Activated naive CD4-positive, alpha-beta T cell treated with anti-CD3 and anti-CD28 coated beads, Interleukin-2, amount 50 U/mL, for 24 hours (primary cell): ENCODE measurements around the gene CHCHD1.
"Not testable (repeated sequence)": the region's sequence is repeated elsewhere in the genome, so short reads cannot be mapped to it uniquely, and the experiment has no call there.

Source experiments
- H3K27ac Mint-ChIP-seq: one replicate; pipeline ENCODE4 v1.8.0; 2021; ENCODE audit warnings: mild to moderate bottlenecking, mixed read lengths
- H3K27me3 Mint-ChIP-seq: one replicate; pipeline ENCODE4 v1.8.0; 2021; ENCODE audit warnings: mixed read lengths
- H3K36me3 Mint-ChIP-seq: one replicate; pipeline ENCODE4 v1.8.0; 2021; ENCODE audit warnings: mixed read lengths
- H3K4me1 Mint-ChIP-seq: one replicate; pipeline ENCODE4 v1.8.0; 2021; ENCODE audit warnings: mixed read lengths
- H3K4me3 Mint-ChIP-seq: one replicate; pipeline ENCODE4 v1.8.0; 2021; ENCODE audit warnings: mild to moderate bottlenecking, mixed read lengths
- H3K9me3 Mint-ChIP-seq: one replicate; pipeline ENCODE4 v1.8.0; 2021; ENCODE audit warnings: mixed read lengths

The CHCHD1 gene

DNA sequence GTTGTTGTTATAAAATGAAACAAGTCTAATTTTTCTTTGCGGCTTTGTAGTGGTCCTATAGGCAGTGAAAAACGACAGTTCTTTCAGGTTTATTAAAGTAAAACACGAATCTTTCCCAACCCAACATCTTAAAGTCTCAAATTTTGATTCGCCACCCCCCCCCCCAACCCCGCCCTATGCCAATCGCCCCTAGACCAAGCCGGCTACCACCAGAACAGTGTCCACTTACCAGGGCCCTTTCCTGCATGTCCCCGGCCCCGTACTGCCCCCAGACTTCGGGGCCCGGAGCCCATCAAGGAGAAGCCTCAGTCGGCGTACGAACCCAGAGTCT, 335 bp upstream of the CHCHD1 start:
- H3K36me3 Mint-ChIP-seq, result peaks cover 8% of the 10 kb centered on the region
- no peaks in the 10 kb centered on the region for H3K9me3 Mint-ChIP-seq
- peak overlapping the region; percentile 100 for H3K4me3 Mint-ChIP-seq
- peak overlapping the region; percentile 100 for H3K27ac Mint-ChIP-seq
- no peaks in the 10 kb centered on the region for H3K27me3 Mint-ChIP-seq
- H3K4me1 Mint-ChIP-seq, result peaks cover 52% of the 10 kb centered on the region

DNA sequence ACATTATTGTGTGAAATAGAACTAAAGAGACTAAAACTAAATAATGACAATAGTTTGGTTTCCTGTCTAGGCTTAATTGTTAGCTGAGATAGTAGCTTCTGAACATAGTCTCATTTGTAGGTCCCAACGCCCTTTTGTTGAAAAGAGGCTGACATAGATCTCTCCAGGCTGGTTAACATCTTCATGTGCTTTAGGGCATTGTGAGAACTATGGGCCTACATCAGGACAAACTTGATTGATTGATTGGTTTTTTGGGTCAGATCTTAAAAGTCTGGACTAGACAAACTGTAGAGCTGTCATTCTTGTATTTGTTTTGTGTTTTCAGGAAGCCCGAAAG, 869 bp downstream of the CHCHD1 start:
- peak overlapping the region; percentile 100 for H3K27ac Mint-ChIP-seq
- no peaks in the 10 kb centered on the region for H3K9me3 Mint-ChIP-seq
- peaks cover 8% of the 10 kb centered on the region for H3K36me3 Mint-ChIP-seq
- peaks cover 52% of the 10 kb centered on the region for H3K4me1 Mint-ChIP-seq
- H3K27me3 Mint-ChIP-seq, result no peaks in the 10 kb centered on the region
- H3K4me3 Mint-ChIP-seq, result peak overlapping the region; percentile 100

DNA sequence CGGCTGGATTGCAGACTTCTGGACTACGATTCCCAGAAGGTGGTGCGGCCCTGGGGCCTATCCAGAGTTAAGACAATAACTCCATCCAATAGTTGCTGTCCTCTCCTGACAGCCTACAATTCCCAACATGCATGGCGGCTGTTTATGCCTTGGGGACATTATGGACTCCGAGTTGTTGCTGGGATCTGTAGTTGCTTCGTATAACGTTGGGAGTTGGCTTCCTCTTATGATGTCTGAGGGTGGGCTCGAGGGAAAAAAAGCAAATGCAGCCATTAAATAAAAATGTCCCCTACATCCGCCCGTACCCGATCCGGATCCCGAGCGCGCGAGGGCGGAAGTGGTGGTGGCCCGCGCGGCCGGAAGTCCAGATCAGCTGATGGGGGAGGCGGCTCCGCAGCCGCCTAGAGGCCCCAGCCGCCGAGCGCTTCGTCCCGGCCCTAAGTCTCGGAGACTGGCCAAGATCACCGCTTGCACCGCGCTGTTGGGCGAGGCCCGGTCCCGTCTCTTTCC, 3.4 kb downstream of the CHCHD1 start, which contains the start of gene ZSWIM8:
ZSWIM8 (plus strand) TSS at position 396 of the 510 bp plus-strand sequence. CDS start 273 bp downstream, outside the sequence.
- Mint-ChIP-seq H3K27me3 (no peaks in the 10 kb centered on the region), H3K36me3 (peaks cover 12% of the 10 kb centered on the region), H3K4me1 (peaks cover 48% of the 10 kb centered on the region), H3K9me3 (no peaks in the 10 kb centered on the region), H3K4me3 (peak within 1 kb of the TSS; percentile 97), H3K27ac (peak within 1 kb of the TSS; percentile 95)

DNA sequence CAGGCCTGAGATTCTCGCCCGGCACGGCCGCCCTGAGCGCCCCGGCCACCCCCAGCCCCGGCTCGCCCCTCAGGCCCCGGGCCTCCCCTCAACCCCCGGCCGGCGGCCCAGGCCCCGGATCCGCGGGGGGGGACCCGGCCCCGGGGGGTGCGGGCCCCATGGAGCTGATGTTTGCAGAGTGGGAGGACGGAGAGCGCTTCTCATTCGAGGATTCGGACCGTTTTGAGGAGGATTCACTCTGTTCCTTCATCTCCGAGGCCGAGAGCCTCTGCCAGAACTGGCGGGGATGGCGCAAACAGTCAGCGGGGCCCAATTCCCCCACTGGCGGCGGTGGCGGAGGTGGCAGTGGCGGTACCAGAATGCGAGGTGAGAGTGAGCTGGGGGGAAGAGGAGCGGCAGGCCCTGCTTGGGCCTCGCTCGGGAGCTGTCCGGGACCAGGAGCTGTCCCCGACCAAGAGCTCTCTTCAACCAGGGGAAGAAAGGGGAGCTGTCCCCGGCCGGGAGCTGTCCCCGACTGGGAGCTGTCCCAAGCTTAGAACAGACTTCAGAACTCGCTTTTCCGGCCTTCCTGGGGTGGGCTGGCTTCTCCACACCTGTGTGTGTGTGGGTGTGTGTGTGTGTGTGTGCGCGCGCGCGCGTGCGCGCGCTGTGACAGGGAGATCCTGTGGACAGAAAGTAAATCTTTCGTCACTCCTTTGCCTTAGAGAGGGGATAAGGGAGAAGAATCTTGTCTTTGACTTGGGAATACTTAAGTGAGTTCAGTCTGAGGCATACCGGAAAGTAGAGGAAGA, 4.1 kb downstream of the CHCHD1 start:
- Mint-ChIP-seq H3K4me1 (peaks cover 42% of the 10 kb centered on the region), H3K9me3 (no peaks in the 10 kb centered on the region), H3K27ac (peak overlapping the region; percentile 95), H3K36me3 (peaks cover 12% of the 10 kb centered on the region), H3K4me3 (peak overlapping the region; percentile 97), H3K27me3 (no peaks in the 10 kb centered on the region)

DNA sequence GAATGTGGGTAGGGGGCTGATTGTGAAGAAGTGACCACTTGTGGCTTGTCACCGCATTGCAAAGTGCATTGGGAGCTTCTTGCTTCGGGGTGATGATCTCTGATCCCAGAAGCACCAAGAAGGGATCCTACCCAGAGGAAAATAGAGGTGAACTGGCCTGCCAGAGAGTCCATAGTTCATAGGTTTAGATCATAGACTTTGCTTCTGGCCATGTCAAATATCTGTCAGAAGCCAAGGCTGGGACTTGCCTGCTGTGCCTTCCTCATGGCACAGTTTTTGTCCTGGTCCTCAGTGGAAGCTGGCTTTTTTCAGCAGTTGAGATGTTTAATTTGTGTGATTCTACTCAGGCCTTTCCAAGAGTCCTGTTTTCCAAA, 4.7 kb downstream of the CHCHD1 start:
- H3K27me3 Mint-ChIP-seq, result no peaks in the 10 kb centered on the region
- H3K36me3 Mint-ChIP-seq, result peaks cover 12% of the 10 kb centered on the region
- H3K4me1 Mint-ChIP-seq, result peaks cover 39% of the 10 kb centered on the region
- H3K27ac Mint-ChIP-seq, result peak overlapping the region; percentile 91
- peak overlapping the region; percentile 97 for H3K4me3 Mint-ChIP-seq
- H3K9me3 Mint-ChIP-seq, result no peaks in the 10 kb centered on the region

DNA sequence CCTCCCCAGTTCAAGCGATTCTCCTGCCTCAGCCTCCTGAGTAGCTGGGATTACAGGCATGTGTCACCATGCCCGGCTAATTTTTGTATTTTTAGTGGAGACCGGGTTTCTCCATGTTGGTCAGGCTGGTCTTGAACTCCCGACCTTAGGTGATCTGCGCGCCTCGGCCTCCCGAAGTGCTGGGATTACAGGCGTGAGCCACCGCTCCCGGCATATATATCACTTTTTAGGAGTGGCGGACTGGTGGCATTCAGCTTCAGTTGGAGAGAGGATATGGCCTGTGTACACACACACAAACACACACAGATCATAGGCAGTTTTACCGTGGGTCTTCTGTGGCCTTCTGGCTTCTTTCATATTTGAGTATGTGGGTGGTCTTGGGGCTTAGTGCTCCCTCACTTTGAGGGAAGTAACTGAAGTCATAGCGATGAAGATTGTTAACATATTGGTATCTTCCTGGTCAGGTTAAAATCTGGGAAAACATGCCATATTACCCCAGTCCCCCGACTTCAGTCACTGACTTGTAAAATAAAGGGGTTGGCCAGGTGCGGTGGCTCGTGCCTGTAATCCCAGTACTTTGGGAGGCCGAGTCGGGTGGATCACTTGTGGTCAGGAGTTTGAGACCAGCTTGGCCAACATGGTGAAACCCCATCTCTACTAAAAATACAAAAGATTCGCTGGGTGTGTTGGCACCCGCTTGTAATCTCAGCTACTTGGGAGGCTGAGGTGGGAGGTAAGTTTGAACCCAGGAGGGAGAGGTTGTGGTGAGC, 5.4 kb downstream of the CHCHD1 start:
- not testable (repeated sequence) for H3K27ac Mint-ChIP-seq, H3K9me3 Mint-ChIP-seq, H3K36me3 Mint-ChIP-seq, H3K27me3 Mint-ChIP-seq
- Mint-ChIP-seq H3K4me1 (peaks cover 35% of the 10 kb centered on the region), H3K4me3 (peak overlapping the region; percentile 52)

DNA sequence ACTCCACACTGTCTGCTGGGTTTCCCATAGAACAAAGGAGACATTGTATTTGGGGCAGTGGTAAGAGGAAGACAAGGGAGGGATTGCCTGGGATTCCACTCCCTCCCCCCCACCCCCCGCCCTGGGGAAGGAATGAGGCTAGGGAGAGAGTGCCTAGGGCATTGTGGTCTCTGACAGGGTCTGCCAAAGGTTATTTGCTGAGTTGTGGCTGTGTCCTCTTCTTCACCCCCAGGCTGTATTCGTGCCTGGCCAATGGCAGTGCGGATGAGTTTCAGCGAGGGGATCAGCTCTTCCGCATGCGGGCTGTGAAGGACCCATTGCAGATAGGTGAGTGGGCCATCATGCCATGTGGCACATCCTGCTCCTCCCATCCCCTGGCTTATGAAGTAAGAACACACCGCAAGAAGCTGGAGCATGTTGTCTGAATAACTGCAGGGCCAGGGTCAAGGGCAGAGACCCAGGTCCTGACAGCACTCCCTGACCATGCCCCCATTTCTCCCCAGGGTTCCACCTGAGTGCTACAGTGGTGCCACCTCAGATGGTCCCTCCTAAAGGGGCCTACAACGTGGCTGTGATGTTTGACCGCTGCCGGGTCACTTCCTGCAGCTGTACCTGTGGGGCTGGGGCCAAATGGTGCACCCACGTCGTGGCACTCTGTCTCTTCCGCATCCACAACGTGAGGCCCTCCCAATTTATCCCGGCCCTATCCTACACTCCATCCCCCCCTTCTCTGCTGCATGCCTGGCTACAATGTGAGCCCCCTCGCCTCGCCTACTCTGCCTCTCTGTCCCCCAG, 7.2 kb downstream of the CHCHD1 start:
- Mint-ChIP-seq H3K4me1 (peaks cover 25% of the 10 kb centered on the region), H3K27ac (no peak overlapping the region), H3K36me3 (peaks cover 5% of the 10 kb centered on the region), H3K9me3 (no peaks in the 10 kb centered on the region), H3K27me3 (no peaks in the 10 kb centered on the region), H3K4me3 (no peak overlapping the region)

DNA sequence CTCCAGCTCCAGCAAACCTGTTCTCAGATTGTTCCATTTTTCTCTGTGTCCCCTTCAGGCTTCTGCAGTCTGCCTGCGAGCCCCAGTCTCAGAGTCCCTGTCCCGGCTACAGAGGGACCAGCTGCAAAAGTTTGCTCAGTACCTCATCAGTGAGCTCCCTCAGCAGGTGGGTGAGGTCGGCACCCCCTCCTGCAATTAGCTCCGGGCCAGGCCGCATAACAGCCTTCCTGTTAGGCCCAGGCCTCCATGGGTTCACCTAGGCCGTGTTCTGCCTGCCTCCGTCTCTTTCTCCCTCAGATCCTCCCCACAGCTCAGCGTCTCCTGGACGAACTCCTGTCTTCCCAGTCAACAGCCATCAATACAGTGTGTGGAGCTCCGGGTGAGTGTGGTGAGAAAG, 7.8 kb downstream of the CHCHD1 start:
- peaks cover 5% of the 10 kb centered on the region for H3K36me3 Mint-ChIP-seq

DNA sequence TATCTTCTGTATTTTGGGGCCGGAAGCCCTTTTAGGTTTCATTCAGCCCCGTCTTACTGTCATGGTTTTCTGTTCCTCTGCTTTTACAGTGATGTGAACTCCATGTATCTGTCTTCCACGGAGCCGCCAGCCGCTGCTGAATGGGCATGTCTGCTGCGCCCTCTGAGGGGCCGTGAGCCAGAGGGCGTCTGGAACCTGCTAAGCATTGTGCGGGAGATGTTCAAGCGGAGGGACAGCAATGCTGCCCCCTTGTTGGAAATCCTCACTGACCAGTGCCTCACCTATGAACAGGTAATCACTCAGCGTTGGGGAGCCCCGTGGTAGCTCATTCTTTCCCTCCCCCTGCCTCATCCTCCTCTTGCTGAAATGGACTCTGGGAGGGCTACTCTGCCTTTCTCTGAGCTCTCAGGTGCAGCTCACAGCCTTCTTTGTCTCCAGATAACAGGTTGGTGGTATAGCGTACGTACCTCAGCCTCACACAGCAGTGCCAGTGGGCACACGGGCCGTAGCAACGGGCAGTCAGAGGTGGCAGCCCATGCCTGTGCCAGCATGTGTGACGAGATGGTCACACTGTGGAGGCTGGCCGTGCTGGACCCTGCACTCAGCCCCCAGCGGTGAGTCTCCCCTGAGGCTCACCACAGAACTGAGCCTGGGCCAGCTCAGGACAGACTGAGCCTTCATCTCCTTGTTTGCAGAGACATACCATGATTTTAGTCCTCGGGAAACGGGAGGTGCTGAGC, 9.2 kb downstream of the CHCHD1 start:
- Mint-ChIP-seq H3K9me3 (no peaks in the 10 kb centered on the region), H3K36me3 (peaks cover 6% of the 10 kb centered on the region), H3K27me3 (no peaks in the 10 kb centered on the region), H3K4me3 (no peak overlapping the region), H3K27ac (no peak overlapping the region), H3K4me1 (peaks cover 17% of the 10 kb centered on the region)

More for the DNA sequence above, 7.8 kb downstream of the CHCHD1 start:
- peaks cover 25% of the 10 kb centered on the region for H3K4me1 Mint-ChIP-seq
- no peak overlapping the region for H3K27ac Mint-ChIP-seq
- no peaks in the 10 kb centered on the region for H3K9me3 Mint-ChIP-seq
- no peaks in the 10 kb centered on the region for H3K27me3 Mint-ChIP-seq
- no peak overlapping the region for H3K4me3 Mint-ChIP-seq

DNA sequence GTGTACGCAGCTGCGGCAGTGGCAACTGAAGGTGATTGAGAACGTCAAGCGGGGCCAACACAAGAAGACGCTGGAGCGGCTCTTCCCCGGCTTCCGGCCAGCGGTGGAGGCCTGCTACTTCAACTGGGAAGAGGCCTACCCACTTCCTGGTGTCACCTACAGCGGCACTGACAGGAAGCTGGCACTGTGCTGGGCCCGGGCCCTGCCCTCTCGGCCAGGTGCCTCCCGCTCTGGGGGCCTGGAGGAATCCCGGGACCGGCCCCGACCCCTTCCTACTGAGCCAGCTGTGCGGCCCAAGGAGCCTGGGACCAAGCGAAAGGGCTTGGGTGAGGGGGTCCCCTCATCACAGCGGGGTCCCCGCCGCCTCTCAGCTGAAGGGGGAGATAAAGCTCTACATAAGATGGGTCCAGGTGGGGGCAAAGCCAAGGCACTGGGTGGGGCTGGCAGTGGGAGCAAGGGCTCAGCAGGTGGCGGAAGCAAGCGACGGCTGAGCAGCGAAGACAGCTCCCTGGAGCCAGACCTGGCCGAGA, 10.1 kb downstream of the CHCHD1 start:
- Mint-ChIP-seq H3K4me3 (no peak overlapping the region), H3K27ac (no peak overlapping the region), H3K36me3 (peaks cover 8% of the 10 kb centered on the region), H3K4me1 (peaks cover 14% of the 10 kb centered on the region), H3K27me3 (no peaks in the 10 kb centered on the region), H3K9me3 (no peaks in the 10 kb centered on the region)

DNA sequence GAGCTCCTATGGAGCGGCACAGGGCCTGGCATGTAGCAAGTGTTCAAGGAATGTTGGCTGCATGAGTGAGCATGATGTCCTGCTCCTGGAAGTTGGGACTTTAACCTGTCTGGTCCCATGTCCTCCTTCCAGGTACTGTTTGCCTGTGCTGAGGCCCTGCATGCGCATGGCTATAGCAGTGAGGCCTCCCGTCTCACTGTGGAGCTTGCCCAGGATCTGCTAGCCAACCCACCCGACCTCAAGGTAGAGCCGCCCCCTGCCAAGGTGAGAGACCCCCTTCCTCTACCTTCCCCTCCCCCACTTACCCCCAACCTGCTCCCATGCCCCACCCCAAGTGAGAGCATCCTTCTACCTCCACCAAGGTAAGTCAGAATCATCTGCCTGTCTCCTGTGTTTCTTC, 11.6 kb downstream of the CHCHD1 start:
- Mint-ChIP-seq H3K4me1 (peaks cover 4% of the 10 kb centered on the region), H3K27me3 (no peaks in the 10 kb centered on the region), H3K9me3 (no peaks in the 10 kb centered on the region), H3K27ac (no peak overlapping the region), H3K4me3 (no peak overlapping the region), H3K36me3 (peaks cover 11% of the 10 kb centered on the region)

DNA sequence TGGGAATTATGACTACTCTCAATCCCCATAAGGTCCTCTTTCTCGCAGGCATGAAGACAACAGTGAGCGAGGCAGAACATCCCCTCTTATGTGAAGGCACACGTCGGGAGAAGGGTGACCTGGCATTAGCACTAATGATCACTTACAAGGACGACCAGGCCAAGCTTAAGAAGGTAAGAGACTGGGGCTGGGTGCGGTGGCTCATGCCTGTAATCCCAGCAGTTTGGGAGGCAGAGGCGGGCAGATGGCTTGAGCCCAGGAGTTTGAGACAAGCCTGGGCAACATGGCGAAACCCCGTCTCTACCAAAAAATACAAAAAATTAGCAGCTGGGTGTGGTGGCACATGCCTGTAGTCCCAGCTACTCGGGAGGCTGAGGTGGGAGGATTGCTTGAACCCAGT, 13.6 kb downstream of the CHCHD1 start:
- H3K4me3 Mint-ChIP-seq, H3K4me1 Mint-ChIP-seq, H3K36me3 Mint-ChIP-seq, H3K27me3 Mint-ChIP-seq, H3K27ac Mint-ChIP-seq, H3K9me3 Mint-ChIP-seq: not testable (repeated sequence)

DNA sequence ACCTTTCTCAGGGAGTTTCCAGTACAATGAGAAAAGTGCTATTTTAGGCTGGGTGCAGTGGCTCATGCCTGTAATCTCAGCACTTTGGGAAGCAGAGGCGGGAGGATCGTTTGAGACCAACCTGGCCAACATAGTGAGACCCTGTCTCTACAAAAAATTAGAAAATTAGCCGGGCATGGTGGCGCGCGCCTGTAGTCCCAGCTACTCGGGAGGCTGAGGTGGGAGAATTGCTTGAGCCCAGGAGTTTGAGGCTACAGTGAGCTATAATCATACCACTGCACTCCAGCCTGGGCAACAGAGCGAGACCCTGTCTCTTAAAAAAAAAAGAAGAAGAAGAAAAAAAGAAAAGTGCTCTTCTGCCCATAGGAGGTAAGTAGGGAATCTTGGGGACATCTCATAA, 14.2 kb downstream of the CHCHD1 start:
- not testable (repeated sequence) for H3K36me3 Mint-ChIP-seq, H3K27ac Mint-ChIP-seq, H3K9me3 Mint-ChIP-seq, H3K4me3 Mint-ChIP-seq, H3K4me1 Mint-ChIP-seq, H3K27me3 Mint-ChIP-seq

DNA sequence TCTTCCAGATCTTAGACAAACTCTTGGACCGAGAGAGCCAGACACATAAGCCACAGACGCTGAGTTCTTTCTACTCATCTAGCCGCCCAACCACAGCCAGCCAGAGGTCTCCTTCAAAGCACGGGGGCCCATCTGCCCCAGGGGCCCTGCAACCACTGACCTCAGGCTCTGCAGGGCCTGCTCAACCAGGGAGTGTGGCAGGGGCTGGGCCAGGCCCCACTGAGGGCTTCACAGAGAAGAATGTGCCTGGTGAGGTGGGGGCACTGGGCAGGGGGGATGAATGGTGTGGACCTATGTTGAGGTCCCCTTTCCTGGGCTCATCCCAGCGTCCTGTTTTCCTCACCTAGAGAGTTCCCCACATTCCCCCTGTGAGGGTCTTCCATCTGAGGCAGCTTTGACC, 14.9 kb downstream of the CHCHD1 start:
- peaks cover 4% of the 10 kb centered on the region for H3K4me1 Mint-ChIP-seq
- no peak overlapping the region for H3K27ac Mint-ChIP-seq
- H3K9me3 Mint-ChIP-seq, result no peaks in the 10 kb centered on the region
- peaks cover 7% of the 10 kb centered on the region for H3K36me3 Mint-ChIP-seq
- no peaks in the 10 kb centered on the region for H3K27me3 Mint-ChIP-seq
- no peak overlapping the region for H3K4me3 Mint-ChIP-seq
